ENCODE results near the gene DOCK2. TPM values are rescaled to one million over a fixed set of nuclear protein-coding genes. Genes with fewer than 3 reads are reported as not detected.

The DOCK2 gene
- total RNA-seq, 1 donor from 2014 or later: 3.9 TPM

- H3K4me3 ChIP-seq (ENCODE audit: low read depth, low read length): no peak overlapping the region
- no peak for DNase-seq (ENCODE audit: low read depth)
- no peaks in the 10 kb centered on the region for H3K27me3 ChIP-seq (ENCODE audit: control insufficient read depth, insufficient read depth, low read length)
- TF ChIP-seq CTCF (IDR thresholded peaks at IDR 0.05; ENCODE audit: insufficient read depth, low read length, poor library complexity, severe bottlenecking): no peak
- no peaks in the 10 kb centered on the region for H3K36me3 ChIP-seq (ENCODE audit: control insufficient read depth, insufficient read depth, low read length)
Observed at GRCh38 chr5:169663537-169663936, 26.5 kb downstream of the DOCK2 start.

GRCh38 chr5:169666365-169666764 is 29.3 kb downstream of the DOCK2 start:
- Histone ChIP-seq H3K4me3 (ENCODE audit: low read depth, low read length) (no peak overlapping the region), H3K27me3 (ENCODE audit: control insufficient read depth, insufficient read depth, low read length) (no peaks in the 10 kb centered on the region), H3K36me3 (ENCODE audit: control insufficient read depth, insufficient read depth, low read length) (no peaks in the 10 kb centered on the region)
- no peak for DNase-seq (ENCODE audit: low read depth)
- no peak for TF ChIP-seq CTCF (IDR thresholded peaks at IDR 0.05; ENCODE audit: insufficient read depth, low read length, poor library complexity, severe bottlenecking)

GRCh38 chr5:169667896-169668674 is 31.0 kb downstream of the DOCK2 start:
- Histone ChIP-seq H3K36me3 (ENCODE audit: control insufficient read depth, insufficient read depth, low read length) (no peaks in the 10 kb centered on the region), H3K27me3 (ENCODE audit: control insufficient read depth, insufficient read depth, low read length) (no peaks in the 10 kb centered on the region), H3K4me3 (ENCODE audit: low read depth, low read length) (no peak overlapping the region)
- no peak for TF ChIP-seq CTCF (IDR thresholded peaks at IDR 0.05; ENCODE audit: insufficient read depth, low read length, poor library complexity, severe bottlenecking)
- DNase-seq (ENCODE audit: low read depth): no peak

- no peak for DNase-seq (ENCODE audit: low read depth)
- Histone ChIP-seq H3K4me3 (ENCODE audit: low read depth, low read length) (no peak overlapping the region), H3K27me3 (ENCODE audit: control insufficient read depth, insufficient read depth, low read length) (no peaks in the 10 kb centered on the region), H3K36me3 (ENCODE audit: control insufficient read depth, insufficient read depth, low read length) (no peaks in the 10 kb centered on the region)
- no peak for TF ChIP-seq CTCF (IDR thresholded peaks at IDR 0.05; ENCODE audit: insufficient read depth, low read length, poor library complexity, severe bottlenecking)
Observed at GRCh38 chr5:169668732-169669131, 31.7 kb downstream of the DOCK2 start.

GRCh38 chr5:169670769-169671525 is 33.9 kb downstream of the DOCK2 start:
- H3K27me3 ChIP-seq (ENCODE audit: control insufficient read depth, insufficient read depth, low read length): no peaks in the 10 kb centered on the region
- H3K4me3 ChIP-seq (ENCODE audit: low read depth, low read length): no peak overlapping the region
- no peak for TF ChIP-seq CTCF (IDR thresholded peaks at IDR 0.05; ENCODE audit: insufficient read depth, low read length, poor library complexity, severe bottlenecking)
- no peak for DNase-seq (ENCODE audit: low read depth)
- no peaks in the 10 kb centered on the region for H3K36me3 ChIP-seq (ENCODE audit: control insufficient read depth, insufficient read depth, low read length)
